H9 (cell line): ENCODE data around the gene MAL. TPM values are rescaled to one million over a fixed set of nuclear protein-coding genes. Genes with fewer than 3 reads are reported as not detected.

Experiments
- DNase-seq: peaks from one replicate; pipeline ENCODE4 v3.0.0-alpha.2; 2017
- H2AFZ ChIP-seq: one replicate; pipeline ENCODE4 v1.6.1; 2013; ENCODE audit warnings: mild to moderate bottlenecking, low read length, control low read depth, moderate library complexity
- H2AK5ac ChIP-seq: 2 replicates; pipeline ENCODE4 v1.6.1; 2013; ENCODE audit warnings: low read length, control low read depth, mixed read lengths; ENCODE audit not compliant: insufficient read length
- H2BK120ac ChIP-seq: one replicate; pipeline ENCODE4 v1.6.1; 2013; ENCODE audit warnings: low read depth, mild to moderate bottlenecking, low read length, control low read depth, inconsistent platforms; ENCODE audit not compliant: poor library complexity, severe bottlenecking
- H2BK12ac ChIP-seq: 2 replicates; pipeline ENCODE4 v1.6.1; 2013; ENCODE audit warnings: low read length, control low read depth, mixed read lengths, low read depth; ENCODE audit not compliant: insufficient read length
- H2BK15ac ChIP-seq: 2 replicates; pipeline ENCODE4 v1.6.1; 2013; ENCODE audit warnings: low read depth, low read length, control low read depth
- H2BK20ac ChIP-seq: one replicate; pipeline ENCODE4 v1.6.1; 2013; ENCODE audit warnings: low read depth, mild to moderate bottlenecking, low read length, control low read depth, inconsistent platforms; ENCODE audit not compliant: poor library complexity, severe bottlenecking
- H2BK5ac ChIP-seq: 2 replicates; pipeline ENCODE4 v1.6.1; 2013; ENCODE audit warnings: low read length, control low read depth, mixed read lengths; ENCODE audit not compliant: insufficient read length
- H3K14ac ChIP-seq: 2 replicates; pipeline ENCODE4 v1.6.1; 2013; ENCODE audit warnings: low read length, control low read depth; ENCODE audit not compliant: insufficient read depth
- H3K18ac ChIP-seq: 2 replicates; pipeline ENCODE4 v1.6.1; 2013; ENCODE audit warnings: low read depth, mild to moderate bottlenecking, mixed read lengths, low read length, control low read depth; ENCODE audit not compliant: insufficient read length
- H3K23ac ChIP-seq: 2 replicates; pipeline ENCODE4 v1.6.1; 2013; ENCODE audit warnings: low read length, control low read depth, mixed read lengths, low read depth; ENCODE audit not compliant: insufficient read length
- H3K23me2 ChIP-seq: 2 replicates; pipeline ENCODE4 v1.6.1; 2013; ENCODE audit warnings: low read depth, mild to moderate bottlenecking, mixed read lengths, low read length, control low read depth; ENCODE audit not compliant: insufficient read length, poor library complexity, severe bottlenecking
- H3K27ac ChIP-seq: 2 replicates; pipeline ENCODE4 v1.5.1; 2013; ENCODE audit warnings: low read length, control low read depth, mixed read lengths, low read depth; ENCODE audit not compliant: insufficient read length
- H3K27me3 ChIP-seq: 2 replicates; pipeline ENCODE4 v1.6.1; 2013; ENCODE audit warnings: low read length, control low read depth, inconsistent platforms; ENCODE audit not compliant: insufficient read depth
- H3K4ac ChIP-seq: 2 replicates; pipeline ENCODE4 v1.6.1; 2013; ENCODE audit warnings: low read depth, mild to moderate bottlenecking, control low read depth, inconsistent platforms, low read length, moderate library complexity
- H3K4me1 ChIP-seq: 2 replicates; pipeline ENCODE4 v1.6.1; 2013; ENCODE audit warnings: low read length, control low read depth, inconsistent platforms; ENCODE audit not compliant: insufficient read depth
- H3K4me2 ChIP-seq: 2 replicates; pipeline ENCODE4 v1.6.1; 2013; ENCODE audit warnings: low read length, control low read depth, mixed read lengths; ENCODE audit not compliant: insufficient read length, insufficient read depth
- H3K56ac ChIP-seq: 2 replicates; pipeline ENCODE4 v1.6.1; 2013; ENCODE audit warnings: low read depth, mild to moderate bottlenecking, mixed read lengths, low read length, control low read depth; ENCODE audit not compliant: insufficient read length
- H3K79me1 ChIP-seq: 2 replicates; pipeline ENCODE4 v1.6.1; 2013; ENCODE audit warnings: low read depth, mild to moderate bottlenecking, moderate library complexity, low read length, control low read depth, inconsistent platforms; ENCODE audit not compliant: insufficient read depth, poor library complexity, severe bottlenecking
- H3K79me2 ChIP-seq: 2 replicates; pipeline ENCODE4 v1.6.1; 2013; ENCODE audit warnings: low read length, control low read depth, inconsistent platforms; ENCODE audit not compliant: insufficient read depth
- H3K9ac ChIP-seq: 2 replicates; pipeline ENCODE4 v1.6.1; 2013; ENCODE audit warnings: low read length, control low read depth, mixed read lengths; ENCODE audit not compliant: insufficient read length; ENCODE audit errors: extremely low read depth
- H3K9me3 ChIP-seq: one replicate; pipeline ENCODE4 v1.6.1; 2013; ENCODE audit warnings: low read depth, low read length, inconsistent platforms; ENCODE audit not compliant: control insufficient read depth
- H3T11ph ChIP-seq: one replicate; pipeline ENCODE4 v1.6.1; 2013; ENCODE audit warnings: mild to moderate bottlenecking, low read length, control low read depth, inconsistent platforms
- H4K20me1 ChIP-seq: one replicate; pipeline ENCODE4 v1.6.1; 2013; ENCODE audit not compliant: control insufficient read depth, insufficient read length, insufficient read depth
- H4K5ac ChIP-seq: 2 replicates; pipeline ENCODE4 v1.6.1; 2013; ENCODE audit warnings: low read depth, mild to moderate bottlenecking, mixed read lengths, low read length, control low read depth; ENCODE audit not compliant: insufficient read length
- H4K8ac ChIP-seq: replicated peaks from 2 replicates; pipeline ENCODE4 v1.6.1; 2013; ENCODE audit warnings: low read length, control low read depth, mixed read lengths, low read depth; ENCODE audit not compliant: insufficient read length
- H4K91ac ChIP-seq: 2 replicates; pipeline ENCODE4 v1.6.1; 2013; ENCODE audit warnings: low read depth, mild to moderate bottlenecking, moderate library complexity, mixed read lengths, low read length, control low read depth; ENCODE audit not compliant: insufficient read length
- H3K27ac Mint-ChIP-seq, 3 experiments: 2 replicates in 2 of 3; 3 replicates in 1 of 3; pipeline ENCODE4 v1.8.0; 2020 to 2021; ENCODE audit warnings: mixed read lengths in 3 of 3, mild to moderate bottlenecking in 1 of 3, moderate library complexity in 1 of 3
- H3K27me3 Mint-ChIP-seq: 2 replicates; pipeline ENCODE4 v1.8.0; 2021; ENCODE audit warnings: low read depth, mild to moderate bottlenecking, moderate library complexity, mixed read lengths
- H3K36me3 Mint-ChIP-seq, 3 experiments: 2 replicates in 2 of 3; 3 replicates in 1 of 3; pipeline ENCODE4 v1.8.0; 2020 to 2021; ENCODE audit warnings: low read depth in 3 of 3, mixed read lengths in 3 of 3; ENCODE audit not compliant: insufficient read depth in 1 of 3
- H3K4me1 Mint-ChIP-seq, 2 experiments: 2 replicates each; pipeline ENCODE4 v1.8.0; 2020; ENCODE audit warnings: mixed read lengths in 2 of 2
- H3K4me3 Mint-ChIP-seq, 2 experiments: 2 replicates in 1 of 2; 3 replicates in 1 of 2; pipeline ENCODE4 v1.8.0; 2020 to 2021; ENCODE audit warnings: mild to moderate bottlenecking in 2 of 2, mixed read lengths in 2 of 2, moderate library complexity in 1 of 2
- H3K9me3 Mint-ChIP-seq, 2 experiments: 2 replicates in 1 of 2; 3 replicates in 1 of 2; pipeline ENCODE4 v1.8.0; 2020; ENCODE audit warnings: mild to moderate bottlenecking in 2 of 2, mixed read lengths in 2 of 2, moderate library complexity in 1 of 2
- WGBS: extraction: QIAGEN DNeasy Blood & Tissue Kit; methylation state at CpG from one replicate; pipeline ENCODE4 v1.1.7; 2013; ENCODE audit warnings: missing lambda C conversion rate, low lambda C conversion rate, mixed read lengths; ENCODE audit not compliant: insufficient read length; ENCODE audit errors: extremely low coverage; 5-methylcytosine and 5-hydroxymethylcytosine counted together
- total RNA-seq: library from RNA; stranded (reverse); gene quantifications from 2 replicates; pipeline ENCODE4 v1.2.1, GENCODE V29; 2021
- TF ChIP-seq, protein P1 (sequence below): fragments of 200-600 bp; sonication (generic); conservative IDR thresholded peaks from 3 replicates; pipeline ENCODE4 v1.8.0; 2021; ENCODE audit warnings: antibody characterized with exemption, mild to moderate bottlenecking

The MAL gene
- total RNA-seq, 1 experiment from 2014 or later, result not detected

DNA sequence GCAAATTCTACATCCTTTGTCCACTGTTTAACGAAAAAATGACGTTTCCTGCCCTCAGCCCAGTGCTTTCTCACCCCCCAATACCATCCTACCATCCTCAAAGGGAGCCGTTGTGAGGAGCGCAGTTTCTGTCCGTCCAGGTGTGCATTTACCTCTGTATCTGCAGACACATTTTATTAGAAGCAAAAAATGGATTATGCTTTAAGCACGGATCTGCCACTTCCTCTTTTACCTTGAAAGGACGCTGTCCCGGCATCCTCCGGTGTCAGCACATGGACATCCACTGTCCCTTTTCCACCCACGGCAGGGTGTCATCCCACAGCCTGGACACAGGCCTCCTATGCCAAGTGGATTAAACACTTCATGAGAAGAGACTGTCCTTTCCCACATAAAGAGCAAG is 7.2 kb upstream of the MAL start:
- DNase-seq, result no peak
- H2AFZ ChIP-seq, result no peak overlapping the region
- no peak overlapping the region for H3T11ph ChIP-seq

More for the DNA sequence above, 7.2 kb upstream of the MAL start:
- TF ChIP-seq, protein P1, sequence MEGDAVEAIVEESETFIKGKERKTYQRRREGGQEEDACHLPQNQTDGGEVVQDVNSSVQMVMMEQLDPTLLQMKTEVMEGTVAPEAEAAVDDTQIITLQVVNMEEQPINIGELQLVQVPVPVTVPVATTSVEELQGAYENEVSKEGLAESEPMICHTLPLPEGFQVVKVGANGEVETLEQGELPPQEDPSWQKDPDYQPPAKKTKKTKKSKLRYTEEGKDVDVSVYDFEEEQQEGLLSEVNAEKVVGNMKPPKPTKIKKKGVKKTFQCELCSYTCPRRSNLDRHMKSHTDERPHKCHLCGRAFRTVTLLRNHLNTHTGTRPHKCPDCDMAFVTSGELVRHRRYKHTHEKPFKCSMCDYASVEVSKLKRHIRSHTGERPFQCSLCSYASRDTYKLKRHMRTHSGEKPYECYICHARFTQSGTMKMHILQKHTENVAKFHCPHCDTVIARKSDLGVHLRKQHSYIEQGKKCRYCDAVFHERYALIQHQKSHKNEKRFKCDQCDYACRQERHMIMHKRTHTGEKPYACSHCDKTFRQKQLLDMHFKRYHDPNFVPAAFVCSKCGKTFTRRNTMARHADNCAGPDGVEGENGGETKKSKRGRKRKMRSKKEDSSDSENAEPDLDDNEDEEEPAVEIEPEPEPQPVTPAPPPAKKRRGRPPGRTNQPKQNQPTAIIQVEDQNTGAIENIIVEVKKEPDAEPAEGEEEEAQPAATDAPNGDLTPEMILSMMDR, result no peak
- no peak overlapping the region for H3K4me2 ChIP-seq
- H3K9me3 Mint-ChIP-seq, result no peaks in the 10 kb centered on the region
- H3K4me1 ChIP-seq, result peaks cover 4% of the 10 kb centered on the region; the same call in 1 of the 2 replicates
- no peaks in the 10 kb centered on the region for H4K20me1 ChIP-seq
- no peaks in the 10 kb centered on the region for H3K9me3 ChIP-seq
- H4K8ac ChIP-seq, result no peak overlapping the region
- H3K79me2 ChIP-seq, result no peaks in the 10 kb centered on the region
- H3K56ac ChIP-seq, result no peak overlapping the region
- H2BK120ac ChIP-seq, result no peak overlapping the region
- H3K27me3 Mint-ChIP-seq, result peaks cover 47% of the 10 kb centered on the region
- H2BK12ac ChIP-seq, result no peak overlapping the region
- no peak overlapping the region for H2BK5ac ChIP-seq
- no peak overlapping the region for H3K4me3 Mint-ChIP-seq
- H3K14ac ChIP-seq, result no peak overlapping the region
- no peak overlapping the region for H2BK20ac ChIP-seq
- no peak overlapping the region for H4K5ac ChIP-seq
- H3K4ac ChIP-seq, result no peak overlapping the region
- H3K18ac ChIP-seq, result no peak overlapping the region
- H3K27ac ChIP-seq, result no peak overlapping the region
- H3K27ac Mint-ChIP-seq, result no peak overlapping the region
- H2BK15ac ChIP-seq, result no peak overlapping the region
- no peak overlapping the region for H3K23ac ChIP-seq
- no peak overlapping the region for H3K9ac ChIP-seq
- no peaks in the 10 kb centered on the region for H3K36me3 Mint-ChIP-seq
- H3K23me2 ChIP-seq, result no peaks in the 10 kb centered on the region
- no peaks in the 10 kb centered on the region for H3K79me1 ChIP-seq
- no CpG with 5 or more reads among the region's 10 CpGs for WGBS
- peaks cover 29 to 36% of the 10 kb centered on the region in 2 experiments for H3K4me1 Mint-ChIP-seq
- no peak overlapping the region for H4K91ac ChIP-seq
- H3K27me3 ChIP-seq, result no peaks in the 10 kb centered on the region; the same call in 1 of the 2 replicates
- H2AK5ac ChIP-seq, result no peak overlapping the region
